Measurements from ENCODE around the gene P2RY12.

GRCh38 chr3:151372063-151372820 lies 12.3 kb downstream of the P2RY12 start:
- TF ChIP-seq CTCF (IDR thresholded peaks at IDR 0.05; ENCODE audit: borderline replicate concordance, extremely low read depth, low read length, poor library complexity, severe bottlenecking): no peak
- no peak for TF ChIP-seq EZH2 (IDR thresholded peaks at IDR 0.05; ENCODE audit: borderline replicate concordance, low read depth, low read length, severe bottlenecking)

All from DND-41 (cell line).